K562 (cell line): ENCODE measurements around the gene KDM5A. TPM values are rescaled to one million over a fixed set of nuclear protein-coding genes. Genes with fewer than 3 reads are reported as not detected.

Experiments used
- CCAR2 ChIP-seq: fragments of 200-400 bp; formaldehyde crosslinking; IDR thresholded peaks from 2 replicates; pipeline ENCODE4 v1.6.1; 2017; ENCODE audit warnings: mild to moderate bottlenecking, low read depth, low read length
- CSDE1 ChIP-seq, 2 experiments: fragments of 450-650 bp; IDR thresholded peaks; 2 replicates each; pipeline ENCODE4 v1.6.1; 2016; ENCODE audit warnings: mild to moderate bottlenecking in 1 of 2
- E2F5 ChIP-seq: sonication (generic); formaldehyde crosslinking; IDR thresholded peaks from 2 replicates; pipeline ENCODE4 v1.8.0; 2022; ENCODE audit warnings: mild to moderate bottlenecking, missing genetic modification reagents
- FOXK2 ChIP-seq, 2 experiments: fragments of 450-650 bp; IDR thresholded peaks in 1 of 2; conservative IDR thresholded peaks in 1 of 2; 2 replicates each; pipeline ENCODE4 v1.6.1; 2016; ENCODE audit warnings: low read depth in 2 of 2, mild to moderate bottlenecking in 1 of 2
- HDAC8 ChIP-seq: fragments of 450-650 bp; IDR thresholded peaks from 2 replicates; pipeline ENCODE4 v1.6.1; 2016; ENCODE audit warnings: mild to moderate bottlenecking, missing genetic modification characterization, moderate library complexity, missing compliant biosample characterization
- HMG20B ChIP-seq: fragments of 250-450 bp; sonication (Bioruptor Pico); IDR thresholded peaks from 2 replicates; pipeline ENCODE4 v1.5.0; 2021; ENCODE audit warnings: mild to moderate bottlenecking
- KLF1 ChIP-seq: fragments of 450-650 bp; IDR thresholded peaks from 2 replicates; pipeline ENCODE4 v1.6.1; 2016; ENCODE audit warnings: missing genetic modification characterization, missing compliant biosample characterization
- NCOR1 ChIP-seq: fragments of 450-650 bp; IDR thresholded peaks from 2 replicates; pipeline ENCODE4 v1.6.1; 2016; ENCODE audit warnings: mild to moderate bottlenecking, moderate library complexity
- NEUROD1 ChIP-seq: fragments of 150-350 bp; IDR thresholded peaks from 2 replicates; pipeline ENCODE4 v1.6.1; 2014; ENCODE audit warnings: borderline replicate concordance, low read length, low read depth; ENCODE audit not compliant: partially characterized antibody
- PCBP2 ChIP-seq: fragments of 200-400 bp; formaldehyde crosslinking; IDR thresholded peaks from 2 replicates; pipeline ENCODE4 v1.6.1; 2018; ENCODE audit warnings: low read length, low read depth, mild to moderate bottlenecking, moderate library complexity; ENCODE audit not compliant: poor library complexity, severe bottlenecking
- RBFOX2 ChIP-seq: fragments of 200-400 bp; formaldehyde crosslinking; IDR thresholded peaks from 2 replicates; pipeline ENCODE4 v1.6.1; 2017; ENCODE audit warnings: low read depth, mild to moderate bottlenecking, low read length, moderate library complexity
- RFX5 ChIP-seq: IDR thresholded peaks from 2 replicates; pipeline ENCODE4 v1.6.1; 2011; ENCODE audit warnings: low read depth, mild to moderate bottlenecking, improper control_type of control experiment, low read length
- SMARCA5 ChIP-seq: fragments of 450-650 bp; IDR thresholded peaks from 2 replicates; pipeline ENCODE4 v1.6.1; 2016
- SP1 ChIP-seq: sonication (generic); formaldehyde crosslinking; IDR thresholded peaks from 2 replicates; pipeline ENCODE4 v1.8.1; 2022; ENCODE audit warnings: mild to moderate bottlenecking, missing genetic modification reagents
- YBX1 ChIP-seq: fragments of 450-650 bp; IDR thresholded peaks from 2 replicates; pipeline ENCODE4 v1.7.1; 2016; ENCODE audit warnings: mild to moderate bottlenecking
- ZBTB11 ChIP-seq, 3 experiments: fragments of 200-800 bp in 1 of 3; fragments of 250-450 bp in 1 of 3; fragments of 450-650 bp in 1 of 3; sonication (Bioruptor Pico) in 1 of 3; sonication (Bioruptor generic) in 1 of 3; formaldehyde crosslinking in 1 of 3; IDR thresholded peaks; 2 replicates each; pipeline versions ENCODE4 v1.6.1 to v1.8.0; 2016 to 2022; ENCODE audit warnings: mild to moderate bottlenecking in 2 of 3, missing genetic modification characterization in 2 of 3, missing compliant biosample characterization in 1 of 3, moderate library complexity in 1 of 3
- ZFP1 ChIP-seq: fragments of 450-650 bp; formaldehyde crosslinking; IDR thresholded peaks from 2 replicates; pipeline ENCODE4 v1.4.0; 2020; ENCODE audit warnings: mild to moderate bottlenecking, mixed read lengths
- ZNF696 ChIP-seq: fragments of 250-450 bp; sonication (Bioruptor Pico); conservative IDR thresholded peaks from 2 replicates; pipeline ENCODE4 v1.4.0; 2020; ENCODE audit warnings: mild to moderate bottlenecking, moderate library complexity
- ZSCAN29 ChIP-seq: fragments of 450-650 bp; IDR thresholded peaks from 2 replicates; pipeline ENCODE4 v1.6.1; 2017
- polyA plus RNA-seq, 8 experiments: library from polyadenylated mRNA; depleted of rRNA in 4 of 8; stranded (reverse) in 5 of 8; unstranded in 3 of 8; fragments of >200 nt; fragmentation: Nextera tagmentation in 2 of 8; fragmentation: Illumina TruSeq in 1 of 8; extraction: Ambion mirVana in 2 of 8; extraction: Trizol in 1 of 8; gene quantifications; 2 replicates each; pipeline versions ENCODE4 v1.2.1 to v1.2.3, GENCODE V29; 2011 to 2014; ENCODE audit warnings: inconsistent platforms in 1 of 8, missing spikeins in 1 of 8
- total RNA-seq, 7 experiments: library from RNA; depleted of rRNA in 6 of 7; stranded (reverse); fragments of >200 nt in 6 of 7; fragmentation: Illumina TruSeq in 2 of 7; extraction: Trizol in 2 of 7; gene quantifications; 2 replicates each; pipeline versions ENCODE4 v1.2.1 to v1.2.3, GENCODE V29; 2011 to 2021; ENCODE audit warnings: low replicate concordance in 1 of 7
- TF ChIP-seq, protein P1 (sequence below): sonication (generic); formaldehyde crosslinking; IDR thresholded peaks from 2 replicates; pipeline ENCODE4 v1.8.0; 2022; ENCODE audit warnings: missing genetic modification reagents, mild to moderate bottlenecking, moderate library complexity, borderline replicate concordance
- TF ChIP-seq, protein P2 (sequence below): fragments of 250-450 bp; sonication (Bioruptor Pico); IDR thresholded peaks from 2 replicates; pipeline ENCODE4 v1.4.0; 2020

KDM5A gene
- total and polyA plus RNA-seq, 9 of the 15 experiments (the other 6 are each of a cell fraction or from before 2014, with no cell fraction given) = 5.5 to 35.1 (median 13.1) TPM

DNA sequence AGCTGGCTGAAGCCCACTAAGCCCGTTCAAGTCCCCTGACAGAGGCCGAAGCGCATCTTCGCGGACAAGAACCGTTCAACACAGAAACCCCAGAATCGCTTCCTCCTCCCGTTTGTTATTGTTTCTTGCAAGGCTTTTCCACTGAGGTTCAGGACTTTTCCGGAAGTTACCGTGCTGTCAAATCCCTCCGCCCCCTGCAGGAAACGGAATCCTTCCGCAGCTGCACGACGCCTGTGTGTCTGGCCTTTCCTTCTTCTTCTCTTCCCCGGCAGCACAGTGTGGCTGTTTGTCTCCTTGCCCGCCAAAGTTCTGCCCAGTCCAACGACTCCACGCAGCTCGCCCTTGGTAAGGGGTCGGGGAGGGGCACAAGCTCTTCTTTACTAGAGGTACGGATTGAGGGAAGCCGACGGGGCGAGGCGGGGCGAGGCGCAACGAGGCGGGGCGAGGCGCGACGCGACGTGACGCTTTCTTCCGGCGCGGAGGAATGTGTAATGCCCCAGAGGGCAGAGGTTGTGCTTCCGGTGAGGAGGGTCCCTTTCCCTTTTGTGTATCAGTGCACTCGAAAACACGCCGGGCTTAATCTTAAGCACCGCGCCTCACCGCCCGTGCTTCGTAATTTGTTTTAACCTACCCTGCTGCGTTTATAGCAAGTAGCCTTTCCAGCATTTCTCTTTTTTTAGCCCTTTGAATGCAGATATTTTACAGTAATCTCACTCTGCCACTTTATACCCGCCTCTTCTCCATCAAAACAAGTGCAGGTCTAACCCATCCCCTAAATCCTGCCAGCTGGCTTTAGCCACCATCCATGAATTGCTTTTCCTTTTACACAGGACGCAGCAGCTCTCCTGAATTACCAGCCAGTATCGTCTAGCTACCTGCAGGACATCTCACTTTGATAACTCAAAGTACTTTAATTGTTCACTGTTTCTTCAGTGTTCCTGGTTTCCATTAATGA lies at the start of gene KDM5A (continued):
- TF ChIP-seq, protein P1, sequence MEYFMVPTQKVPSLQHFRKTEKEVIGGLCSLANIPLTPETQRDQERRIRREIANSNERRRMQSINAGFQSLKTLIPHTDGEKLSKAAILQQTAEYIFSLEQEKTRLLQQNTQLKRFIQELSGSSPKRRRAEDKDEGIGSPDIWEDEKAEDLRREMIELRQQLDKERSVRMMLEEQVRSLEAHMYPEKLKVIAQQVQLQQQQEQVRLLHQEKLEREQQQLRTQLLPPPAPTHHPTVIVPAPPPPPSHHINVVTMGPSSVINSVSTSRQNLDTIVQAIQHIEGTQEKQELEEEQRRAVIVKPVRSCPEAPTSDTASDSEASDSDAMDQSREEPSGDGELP = peak; percentile 79
- 0 out of 4 replicates have a peak, but pooled peaks of 1 of the 2 experiments have one; percentile 29 for TF ChIP-seq CSDE1 (IDR thresholded peaks at IDR 0.05)
- TF ChIP-seq SP1 (CRISPR knock-in tag) = peak; percentile 89
- TF ChIP-seq KLF1 = peak; percentile 71; the same call in 1 of the 2 replicates
- TF ChIP-seq NCOR1 = 0 out of 2 replicates have a peak, but pooled peaks have one; percentile 25
- TF ChIP-seq RFX5 = no peak
- no peak for TF ChIP-seq SMARCA5
- TF ChIP-seq ZFP1 (CRISPR knock-in tag) = no peak
- TF ChIP-seq RBFOX2 = peak; percentile 84
- TF ChIP-seq NEUROD1 = peak; percentile 30
- peak; percentile 74 to 96 (median 87); a peak in 5 of 6 replicates for TF ChIP-seq ZBTB11 (CRISPR knock-in tag; IDR thresholded peaks at IDR 0.05)
- TF ChIP-seq HMG20B (CRISPR knock-in tag) = no peak
- TF ChIP-seq CCAR2 = no peak
- no peak for TF ChIP-seq YBX1
- TF ChIP-seq PCBP2 = no peak
- no peak for TF ChIP-seq HDAC8 (tag)
- TF ChIP-seq ZSCAN29 = no peak
- no peak for TF ChIP-seq ZNF696
- 0 out of 2 replicates have a peak, but pooled peaks have one; percentile 38 for TF ChIP-seq E2F5 (CRISPR knock-in tag)
- TF ChIP-seq, protein P2, sequence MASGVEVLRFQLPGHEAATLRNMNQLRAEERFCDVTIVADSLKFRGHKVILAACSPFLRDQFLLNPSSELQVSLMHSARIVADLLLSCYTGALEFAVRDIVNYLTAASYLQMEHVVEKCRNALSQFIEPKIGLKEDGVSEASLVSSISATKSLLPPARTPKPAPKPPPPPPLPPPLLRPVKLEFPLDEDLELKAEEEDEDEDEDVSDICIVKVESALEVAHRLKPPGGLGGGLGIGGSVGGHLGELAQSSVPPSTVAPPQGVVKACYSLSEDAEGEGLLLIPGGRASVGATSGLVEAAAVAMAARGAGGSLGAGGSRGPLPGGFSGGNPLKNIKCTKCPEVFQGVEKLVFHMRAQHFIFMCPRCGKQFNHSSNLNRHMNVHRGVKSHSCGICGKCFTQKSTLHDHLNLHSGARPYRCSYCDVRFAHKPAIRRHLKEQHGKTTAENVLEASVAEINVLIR (CRISPR knock-in tag) = peak; percentile 78
- peak; percentile 32 to 81; a peak in 3 of 4 replicates for TF ChIP-seq FOXK2 (conservative IDR thresholded peaks at IDR 0.05 in 1 of 2, IDR thresholded peaks at IDR 0.05 in 1 of 2; ENCODE audit: low read depth in 2 of 2)
